Keratinocyte (primary cell): Measurements from ENCODE around the gene PTPN18. TPM values are rescaled to one million over a fixed set of nuclear protein-coding genes. Genes with fewer than 3 reads are reported as not detected.

Experiments used
- DNase-seq: peaks from one replicate; pipeline ENCODE4 v3.0.0-alpha.2; 2011; ENCODE audit warnings: low read depth, missing footprints, low spot score
- FAIRE-seq: peaks from 2 replicates; lab custom pipeline; 2011; peaks lifted over from hg19 to GRCh38; lab: Jason Lieb, UNC
- H2AFZ ChIP-seq: 2 replicates; pipeline ENCODE4 v1.6.0; 2012; ENCODE audit warnings: low read length, control low read depth, inconsistent platforms; ENCODE audit not compliant: control insufficient read depth
- H3K27ac ChIP-seq: 2 replicates; pipeline ENCODE4 v1.5.1; 2011; ENCODE audit warnings: low read length; ENCODE audit not compliant: control insufficient read depth, insufficient read depth
- H3K27me3 ChIP-seq: 3 replicates; pipeline ENCODE4 v1.6.0; 2011; ENCODE audit warnings: low read length; ENCODE audit not compliant: control insufficient read depth, insufficient read depth; ENCODE audit errors: extremely low read depth
- H3K36me3 ChIP-seq, 2 experiments: 2 replicates in 1 of 2; 3 replicates in 1 of 2; pipeline ENCODE4 v1.5.1; 2011; ENCODE audit warnings: low read length in 2 of 2, mild to moderate bottlenecking in 1 of 2; ENCODE audit not compliant: control insufficient read depth in 2 of 2, insufficient read depth in 2 of 2; ENCODE audit errors: extremely low read depth in 1 of 2
- H3K4me1 ChIP-seq: 3 replicates; pipeline ENCODE4 v1.5.1; 2011; ENCODE audit warnings: low read length; ENCODE audit not compliant: control insufficient read depth, insufficient read depth; ENCODE audit errors: extremely low read depth
- H3K4me2 ChIP-seq: 3 replicates; pipeline ENCODE4 v1.6.0; 2011; ENCODE audit warnings: low read depth, low read length; ENCODE audit not compliant: control insufficient read depth, insufficient read depth; ENCODE audit errors: extremely low read depth
- H3K4me3 ChIP-seq, 3 experiments: fragments of 200-600 bp in 1 of 3; sonication (generic) in 1 of 3; 2 replicates in 2 of 3; 3 replicates in 1 of 3; pipeline ENCODE4 v1.5.1; 2011 to 2016; ENCODE audit warnings: low read length in 3 of 3, mild to moderate bottlenecking in 3 of 3, control low read depth in 2 of 3, inconsistent platforms in 1 of 3, low read depth in 1 of 3, mixed read lengths in 1 of 3, mixed run types in 1 of 3, moderate library complexity in 1 of 3; ENCODE audit not compliant: control insufficient read depth in 2 of 3, insufficient read depth in 2 of 3; ENCODE audit errors: extremely low read depth in 1 of 3
- H3K79me2 ChIP-seq: 2 replicates; pipeline ENCODE4 v1.6.0; 2012; ENCODE audit warnings: low read length; ENCODE audit not compliant: control insufficient read depth, insufficient read depth
- H3K9ac ChIP-seq: 3 replicates; pipeline ENCODE4 v1.6.0; 2011; ENCODE audit warnings: low read length; ENCODE audit not compliant: control insufficient read depth, insufficient read depth; ENCODE audit errors: extremely low read depth
- H3K9me1 ChIP-seq: 3 replicates; pipeline ENCODE4 v1.6.0; 2011; ENCODE audit warnings: low read length; ENCODE audit not compliant: control insufficient read depth, insufficient read depth; ENCODE audit errors: extremely low read depth
- H3K9me3 ChIP-seq: 2 replicates; pipeline ENCODE4 v1.5.1; 2012; ENCODE audit warnings: low read depth, low read length; ENCODE audit not compliant: control insufficient read depth
- H4K20me1 ChIP-seq: 3 replicates; pipeline ENCODE4 v1.6.0; 2011; ENCODE audit warnings: low read length; ENCODE audit not compliant: control insufficient read depth, insufficient read depth; ENCODE audit errors: extremely low read depth
- EZH2 ChIP-seq: IDR thresholded peaks from one replicate; pipeline ENCODE4 v1.6.1; 2012; ENCODE audit warnings: inconsistent platforms, mild to moderate bottlenecking, low read length, moderate library complexity
- dilution Hi-C: fragments of 300-500 bp; cut with MboI; formaldehyde crosslinking; loops from one replicate; pipeline ENCODE4 v1.7.0; 2020; ENCODE audit warnings: low sequenced_read_pairs; ENCODE audit not compliant: extremely low pct_ligation_motif_present
- polyA plus RNA-seq, 5 experiments: library from polyadenylated mRNA; depleted of rRNA in 3 of 5; stranded (reverse) in 3 of 5; stranded (forward) in 1 of 5; unstranded in 1 of 5; fragments of >200 nt; gene quantifications; 1 replicate in 1 of 5; 2 replicates in 3 of 5; 3 replicates in 1 of 5; pipeline versions ENCODE4 v1.2.1 to v1.2.3, GENCODE V29; 2011 to 2012; ENCODE audit warnings: missing spikeins in 2 of 5, low read depth in 1 of 5, low replicate concordance in 1 of 5
- TF ChIP-seq, protein P1 (sequence below), 3 experiments: IDR thresholded peaks in 1 of 3; conservative IDR thresholded peaks in 1 of 3; optimal IDR thresholded peaks in 1 of 3; 2 replicates in 2 of 3; 3 replicates in 1 of 3; pipeline versions ENCODE3 to v1.5.1; 2011; ENCODE audit warnings: low read length in 3 of 3, mild to moderate bottlenecking in 3 of 3, moderate library complexity in 2 of 3, control low read depth in 1 of 3, inconsistent platforms in 1 of 3; ENCODE audit not compliant: insufficient read depth in 2 of 3; ENCODE audit errors: extremely low read depth in 1 of 3

PTPN18 gene
- polyA plus RNA-seq, 1 donor (not counting 4 experiments of a cell fraction or from before 2014, with no cell fraction given) = 9.6 TPM

- Histone ChIP-seq H3K9me3 (no peaks in the 10 kb centered on the region), H3K79me2 (no peaks in the 10 kb centered on the region), H3K4me2 (no peak overlapping the region), H3K4me3 (no peak overlapping the region), H4K20me1 (no peaks in the 10 kb centered on the region), H3K27me3 (no peaks in the 10 kb centered on the region), H3K9ac (no peak overlapping the region), H3K36me3 (no peaks in the 10 kb centered on the region), H2AFZ (no peak overlapping the region), H3K4me1 (no peaks in the 10 kb centered on the region), H3K9me1 (no peaks in the 10 kb centered on the region), H3K27ac (no peak overlapping the region)
- dilution Hi-C loops = no loop called here
- TF ChIP-seq, protein P1, sequence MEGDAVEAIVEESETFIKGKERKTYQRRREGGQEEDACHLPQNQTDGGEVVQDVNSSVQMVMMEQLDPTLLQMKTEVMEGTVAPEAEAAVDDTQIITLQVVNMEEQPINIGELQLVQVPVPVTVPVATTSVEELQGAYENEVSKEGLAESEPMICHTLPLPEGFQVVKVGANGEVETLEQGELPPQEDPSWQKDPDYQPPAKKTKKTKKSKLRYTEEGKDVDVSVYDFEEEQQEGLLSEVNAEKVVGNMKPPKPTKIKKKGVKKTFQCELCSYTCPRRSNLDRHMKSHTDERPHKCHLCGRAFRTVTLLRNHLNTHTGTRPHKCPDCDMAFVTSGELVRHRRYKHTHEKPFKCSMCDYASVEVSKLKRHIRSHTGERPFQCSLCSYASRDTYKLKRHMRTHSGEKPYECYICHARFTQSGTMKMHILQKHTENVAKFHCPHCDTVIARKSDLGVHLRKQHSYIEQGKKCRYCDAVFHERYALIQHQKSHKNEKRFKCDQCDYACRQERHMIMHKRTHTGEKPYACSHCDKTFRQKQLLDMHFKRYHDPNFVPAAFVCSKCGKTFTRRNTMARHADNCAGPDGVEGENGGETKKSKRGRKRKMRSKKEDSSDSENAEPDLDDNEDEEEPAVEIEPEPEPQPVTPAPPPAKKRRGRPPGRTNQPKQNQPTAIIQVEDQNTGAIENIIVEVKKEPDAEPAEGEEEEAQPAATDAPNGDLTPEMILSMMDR (optimal IDR thresholded peaks at IDR 0.05 in 1 of 3, IDR thresholded peaks at IDR 0.05 in 1 of 3, conservative IDR thresholded peaks at IDR 0.05 in 1 of 3; ENCODE audit: extremely low read depth in 1 of 3, insufficient read depth in 2 of 3, low read length in 3 of 3) = no peak
- no peak for TF ChIP-seq EZH2
- FAIRE-seq (no peak), DNase-seq (no peak)
Measured at GRCh38 chr2:130378898-130379214, 23.0 kb downstream of the PTPN18 start.

- Histone ChIP-seq H3K4me1 (no peaks in the 10 kb centered on the region), H4K20me1 (no peaks in the 10 kb centered on the region), H3K79me2 (no peaks in the 10 kb centered on the region), H3K4me2 (no peak overlapping the region), H3K36me3 (no peaks in the 10 kb centered on the region), H3K27ac (no peak overlapping the region), H2AFZ (no peak overlapping the region), H3K9me3 (no peaks in the 10 kb centered on the region), H3K9ac (no peak overlapping the region), H3K9me1 (no peaks in the 10 kb centered on the region), H3K4me3 (no peak overlapping the region), H3K27me3 (no peaks in the 10 kb centered on the region)
- TF ChIP-seq, protein P1 (optimal IDR thresholded peaks at IDR 0.05 in 1 of 3, IDR thresholded peaks at IDR 0.05 in 1 of 3, conservative IDR thresholded peaks at IDR 0.05 in 1 of 3; ENCODE audit: extremely low read depth in 1 of 3, insufficient read depth in 2 of 3, low read length in 3 of 3) = no peak
- no peak for TF ChIP-seq EZH2
- no peak for DNase-seq
- dilution Hi-C loops = no loop called here
- FAIRE-seq = no peak
Measured at GRCh38 chr2:130380096-130380934, 24.5 kb downstream of the PTPN18 start.
